Gastrocnemius medialis (tissue), 4 donors: ENCODE data around the gene KIF3A.

Source experiments
- CTCF ChIP-seq, 5 experiments: fragments of 450-650 bp in 3 of 5; fragments of 200-600 bp in 2 of 5; sonication (generic) in 2 of 5; IDR thresholded peaks in 4 of 5; conservative IDR thresholded peaks in 1 of 5; 1 replicate in 4 of 5; 2 replicates in 1 of 5; pipeline ENCODE4 v1.5.1; 2016 to 2019; ENCODE audit warnings: antibody characterized with exemption in 5 of 5, mild to moderate bottlenecking in 3 of 5, moderate library complexity in 3 of 5
- POLR2A ChIP-seq, 2 donors: fragments of 450-650 bp; IDR thresholded peaks; one replicate each; pipeline ENCODE4 v1.6.1; 2017; ENCODE audit warnings: antibody characterized with exemption in 2 of 2, mild to moderate bottlenecking in 2 of 2, moderate library complexity in 2 of 2

GRCh38 chr5:132744659-132745058 lies 7.3 kb upstream of the KIF3A start:
- TF ChIP-seq CTCF (IDR thresholded peaks at IDR 0.05 in 4 of 5, conservative IDR thresholded peaks at IDR 0.05 in 1 of 5) (no peak), POLR2A (IDR thresholded peaks at IDR 0.05) (no peak)
